ENCODE measurements around the gene PHYHD1. TPM values are rescaled to one million over a fixed set of nuclear protein-coding genes. Genes with fewer than 3 reads are reported as not detected.

The PHYHD1 gene
- total RNA-seq, 1 experiment from 2014 or later: 18.0 TPM

- Mint-ChIP-seq H3K27ac (peak overlapping the region; percentile 66 to 99 (median 94)), H3K4me1 (peaks cover 29 to 30% of the 10 kb centered on the region in 2 experiments), H3K9me3 (no peaks in the 10 kb centered on the region), H3K36me3 (ENCODE audit: insufficient read depth in 1 of 3, low read depth in 3 of 3) (peaks cover 45 to 78% (median 62%) of the 10 kb centered on the region in 3 experiments), H3K4me3 (0 out of 5 replicates have a peak overlapping the region, but pooled peaks of 1 of the 2 experiments have one; percentile 35), H3K27me3 (ENCODE audit: low read depth) (no peaks in the 10 kb centered on the region)
- Histone ChIP-seq H3K14ac (ENCODE audit: insufficient read depth, low read length) (0 out of 2 replicates have a peak overlapping the region, but pooled peaks have one; percentile 2), H2BK15ac (ENCODE audit: low read depth, low read length) (no peak overlapping the region), H3K79me2 (ENCODE audit: insufficient read depth, low read length) (peaks cover 5% of the 10 kb centered on the region; the same call in 1 of the 2 replicates), H3K27me3 (ENCODE audit: insufficient read depth, low read length) (no peaks in the 10 kb centered on the region), H4K91ac (ENCODE audit: insufficient read length, low read depth, low read length) (peak overlapping the region; percentile 60), H3K4me2 (ENCODE audit: insufficient read depth, insufficient read length, low read length) (no peak overlapping the region), H3K27ac (ENCODE audit: insufficient read length, low read depth, low read length) (no peak overlapping the region), H2BK120ac (ENCODE audit: low read depth, low read length, poor library complexity, severe bottlenecking) (no peak overlapping the region), H3K56ac (ENCODE audit: insufficient read length, low read depth, low read length) (no peak overlapping the region), H2BK12ac (ENCODE audit: insufficient read length, low read depth, low read length) (no peak overlapping the region), H4K8ac (replicated peaks; ENCODE audit: insufficient read length, low read depth, low read length) (no peak overlapping the region), H3T11ph (ENCODE audit: low read length) (no peak overlapping the region), H3K9ac (ENCODE audit: extremely low read depth, insufficient read length, low read length) (no peak overlapping the region), H4K5ac (ENCODE audit: insufficient read length, low read depth, low read length) (no peak overlapping the region), H3K79me1 (ENCODE audit: insufficient read depth, low read depth, low read length, poor library complexity, severe bottlenecking) (peaks cover 7% of the 10 kb centered on the region), H3K23me2 (ENCODE audit: insufficient read length, low read depth, low read length, poor library complexity, severe bottlenecking) (no peaks in the 10 kb centered on the region), H2AFZ (ENCODE audit: low read length) (no peak overlapping the region), H3K18ac (ENCODE audit: insufficient read length, low read depth, low read length) (no peak overlapping the region), H3K4ac (ENCODE audit: low read depth, low read length) (no peak overlapping the region; the same call in 1 of the 2 replicates), H4K20me1 (ENCODE audit: control insufficient read depth, insufficient read depth, insufficient read length) (peaks cover 3% of the 10 kb centered on the region), H2BK20ac (ENCODE audit: low read depth, low read length, poor library complexity, severe bottlenecking) (no peak overlapping the region), H2AK5ac (ENCODE audit: insufficient read length, low read length) (no peak overlapping the region), H3K23ac (ENCODE audit: insufficient read length, low read depth, low read length) (no peak overlapping the region), H3K4me1 (ENCODE audit: insufficient read depth, low read length) (peaks cover 5% of the 10 kb centered on the region; the same call in 1 of the 2 replicates), H2BK5ac (ENCODE audit: insufficient read length, low read length) (no peak overlapping the region), H3K9me3 (ENCODE audit: control insufficient read depth, low read depth, low read length) (no peaks in the 10 kb centered on the region)
- TF ChIP-seq, protein P1, sequence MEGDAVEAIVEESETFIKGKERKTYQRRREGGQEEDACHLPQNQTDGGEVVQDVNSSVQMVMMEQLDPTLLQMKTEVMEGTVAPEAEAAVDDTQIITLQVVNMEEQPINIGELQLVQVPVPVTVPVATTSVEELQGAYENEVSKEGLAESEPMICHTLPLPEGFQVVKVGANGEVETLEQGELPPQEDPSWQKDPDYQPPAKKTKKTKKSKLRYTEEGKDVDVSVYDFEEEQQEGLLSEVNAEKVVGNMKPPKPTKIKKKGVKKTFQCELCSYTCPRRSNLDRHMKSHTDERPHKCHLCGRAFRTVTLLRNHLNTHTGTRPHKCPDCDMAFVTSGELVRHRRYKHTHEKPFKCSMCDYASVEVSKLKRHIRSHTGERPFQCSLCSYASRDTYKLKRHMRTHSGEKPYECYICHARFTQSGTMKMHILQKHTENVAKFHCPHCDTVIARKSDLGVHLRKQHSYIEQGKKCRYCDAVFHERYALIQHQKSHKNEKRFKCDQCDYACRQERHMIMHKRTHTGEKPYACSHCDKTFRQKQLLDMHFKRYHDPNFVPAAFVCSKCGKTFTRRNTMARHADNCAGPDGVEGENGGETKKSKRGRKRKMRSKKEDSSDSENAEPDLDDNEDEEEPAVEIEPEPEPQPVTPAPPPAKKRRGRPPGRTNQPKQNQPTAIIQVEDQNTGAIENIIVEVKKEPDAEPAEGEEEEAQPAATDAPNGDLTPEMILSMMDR (conservative IDR thresholded peaks at IDR 0.05): no peak
- no CpG with 5 or more reads among the region's 15 CpGs for WGBS (ENCODE audit: extremely low coverage, insufficient read length, low lambda C conversion rate)
- DNase-seq: no peak
Observed at GRCh38 chr9:128913048-128913900, 7.5 kb upstream of the PHYHD1 start.
